IMR-90 (cell line): ENCODE measurements around the gene SYMPK. TPM values are rescaled to one million over a fixed set of nuclear protein-coding genes. Genes with fewer than 3 reads are reported as not detected.
A peak's percentile ranks its signal among the peaks of the same experiment; 100 is the strongest.

Source experiments
- ATAC-seq: fragments of 200-7000 bp; cut with Tn5 transposase; 2 replicates; pipeline ENCODE4 v1.9.1; 2020; ENCODE audit warnings: low read depth, mild to moderate bottlenecking, moderate library complexity
- BruUV-seq: library from RNA; stranded (reverse); fragments of 400-500 nt; replicated peaks from 2 replicates; lab custom pipeline; 2021; lab: Mats Ljungman, UMichigan
- CTCF ChIA-PET: fragments of 300-600 bp; formaldehyde crosslinking; extraction: SDS; loops from one replicate; lab custom pipeline; 2021; ENCODE audit warnings: antibody characterized with exemption; lab: Yijun Ruan, JAX
- POLR2A ChIA-PET: fragments of 300-600 bp; sonication (Branson Sonifier 250); formaldehyde crosslinking; loops from one replicate; lab custom pipeline; 2022; ENCODE audit warnings: antibody characterized with exemption; ENCODE audit not compliant: unreplicated experiment; lab: Charles Lee
- DNase-seq: peaks from one replicate; pipeline ENCODE4 v3.0.0; 2013
- H2AFZ ChIP-seq: replicated peaks from 2 replicates; pipeline ENCODE3; 2013; ENCODE audit warnings: low read length, mild to moderate bottlenecking; ENCODE audit not compliant: poor library complexity
- H2AK5ac ChIP-seq: 2 replicates; pipeline ENCODE4 v1.6.1; 2013; ENCODE audit warnings: low read depth, low read length, inconsistent platforms
- H2AK9ac ChIP-seq: replicated peaks from 2 replicates; pipeline ENCODE3; 2013; ENCODE audit warnings: mild to moderate bottlenecking, low read depth, low read length, moderate library complexity; ENCODE audit not compliant: poor library complexity
- H2BK120ac ChIP-seq: 2 replicates; pipeline ENCODE4 v1.6.1; 2013; ENCODE audit warnings: low read depth, low read length, inconsistent platforms
- H2BK15ac ChIP-seq: 3 replicates; pipeline ENCODE4 v1.6.1; 2013; ENCODE audit warnings: low read depth, low read length, inconsistent platforms
- H2BK20ac ChIP-seq: 2 replicates; pipeline ENCODE4 v1.6.1; 2013; ENCODE audit warnings: low read depth, mild to moderate bottlenecking, inconsistent platforms, low read length, moderate library complexity
- H2BK5ac ChIP-seq: 2 replicates; pipeline ENCODE4 v1.6.1; 2013; ENCODE audit warnings: mild to moderate bottlenecking, low read depth, low read length, inconsistent platforms; ENCODE audit not compliant: poor library complexity, severe bottlenecking
- H3K14ac ChIP-seq: replicated peaks from 2 replicates; pipeline ENCODE4 v1.6.1; 2013; ENCODE audit warnings: low read depth, low read length, inconsistent platforms
- H3K18ac ChIP-seq: 2 replicates; pipeline ENCODE4 v1.6.1; 2013; ENCODE audit warnings: low read depth, low read length, control low read depth
- H3K23ac ChIP-seq: 2 replicates; pipeline ENCODE4 v1.6.1; 2013; ENCODE audit warnings: low read depth, low read length, inconsistent platforms
- H3K27ac ChIP-seq: 2 replicates; pipeline ENCODE4 v1.5.1; 2013; ENCODE audit warnings: mild to moderate bottlenecking, control low read depth, low read length; ENCODE audit not compliant: insufficient read depth
- H3K27me3 ChIP-seq: 2 replicates; pipeline ENCODE4 v1.6.1; 2013; ENCODE audit warnings: low read length; ENCODE audit not compliant: control insufficient read depth, insufficient read depth
- H3K36me3 ChIP-seq: 2 replicates; pipeline ENCODE4 v1.6.1; 2013; ENCODE audit warnings: low read length, mixed read lengths; ENCODE audit not compliant: control insufficient read depth, insufficient read depth
- H3K4ac ChIP-seq: 2 replicates; pipeline ENCODE4 v1.6.1; 2013; ENCODE audit warnings: low read depth, low read length, inconsistent platforms
- H3K4me1 ChIP-seq: 2 replicates; pipeline ENCODE4 v1.6.1; 2013; ENCODE audit warnings: low read length, mixed read lengths; ENCODE audit not compliant: control insufficient read depth, insufficient read depth
- H3K4me2 ChIP-seq: 2 replicates; pipeline ENCODE4 v1.6.1; 2013; ENCODE audit warnings: low read depth, mild to moderate bottlenecking, control low read depth, low read length, moderate library complexity
- H3K4me3 ChIP-seq: 2 replicates; pipeline ENCODE4 v1.5.1; 2013; ENCODE audit warnings: low read depth, mild to moderate bottlenecking, control low read depth, low read length, moderate library complexity; ENCODE audit not compliant: insufficient read depth
- H3K56ac ChIP-seq: 2 replicates; pipeline ENCODE4 v1.6.1; 2013; ENCODE audit warnings: low read length, inconsistent platforms; ENCODE audit not compliant: insufficient read depth; ENCODE audit errors: extremely low read depth
- H3K79me1 ChIP-seq, 2 experiments: 2 replicates each; pipeline ENCODE4 v1.6.1; 2013; ENCODE audit warnings: low read length in 2 of 2, inconsistent platforms in 1 of 2, low read depth in 1 of 2
- H3K9ac ChIP-seq: 2 replicates; pipeline ENCODE4 v1.6.1; 2013; ENCODE audit warnings: low read depth, low read length, control low read depth
- H3K9me1 ChIP-seq: 2 replicates; pipeline ENCODE4 v1.6.1; 2013; ENCODE audit warnings: low read length, inconsistent platforms; ENCODE audit not compliant: insufficient read depth
- H3K9me3 ChIP-seq: 2 replicates; pipeline ENCODE4 v1.6.1; 2013; ENCODE audit warnings: low read length; ENCODE audit not compliant: control insufficient read depth, insufficient read depth
- H4K20me1 ChIP-seq: 2 replicates; pipeline ENCODE4 v1.6.1; 2013; ENCODE audit warnings: low read length, inconsistent platforms; ENCODE audit not compliant: insufficient read depth
- H4K5ac ChIP-seq: 2 replicates; pipeline ENCODE4 v1.6.1; 2013; ENCODE audit warnings: mild to moderate bottlenecking, low read depth, low read length, control low read depth
- H4K8ac ChIP-seq, 2 experiments: 2 replicates each; pipeline ENCODE4 v1.6.1; 2013; ENCODE audit warnings: low read depth in 2 of 2, low read length in 2 of 2, control low read depth in 1 of 2, inconsistent platforms in 1 of 2
- H4K91ac ChIP-seq: 2 replicates; pipeline ENCODE4 v1.6.1; 2013; ENCODE audit warnings: low read depth, low read length, inconsistent platforms; ENCODE audit not compliant: insufficient read depth
- CEBPB ChIP-seq: IDR thresholded peaks from 2 replicates; pipeline ENCODE4 v1.6.1; 2012; ENCODE audit warnings: low read depth, low read length, improper control_type of control experiment
- CHD1 ChIP-seq: IDR thresholded peaks from 2 replicates; pipeline ENCODE4 v1.6.1; 2012; ENCODE audit warnings: low read depth, low read length, improper control_type of control experiment
- CTCF ChIP-seq: conservative IDR thresholded peaks from 2 replicates; pipeline ENCODE4 v1.5.1; 2012; ENCODE audit warnings: mild to moderate bottlenecking, low read depth, low read length, improper control_type of control experiment
- ELK1 ChIP-seq: fragments of 150-350 bp; IDR thresholded peaks from 2 replicates; pipeline ENCODE4 v1.6.1; 2016; ENCODE audit warnings: low read depth, mild to moderate bottlenecking, low read length, moderate library complexity, borderline replicate concordance
- FOS ChIP-seq: fragments of 150-350 bp; IDR thresholded peaks from 2 replicates; pipeline ENCODE4 v1.6.1; 2016; ENCODE audit warnings: low read depth, low read length
- MAFK ChIP-seq: IDR thresholded peaks from 2 replicates; pipeline ENCODE4 v1.6.1; 2012; ENCODE audit warnings: low read depth, low read length, improper control_type of control experiment
- MAZ ChIP-seq: IDR thresholded peaks from 2 replicates; pipeline ENCODE4 v1.6.1; 2012; ENCODE audit warnings: low read depth, mild to moderate bottlenecking, low read length, improper control_type of control experiment, moderate library complexity, borderline replicate concordance
- MXI1 ChIP-seq: IDR thresholded peaks from 2 replicates; pipeline ENCODE4 v1.6.1; 2012; ENCODE audit warnings: low read depth, mild to moderate bottlenecking, low read length, moderate library complexity, borderline replicate concordance
- POLR2A ChIP-seq: IDR thresholded peaks from 2 replicates; pipeline ENCODE4 v1.6.1; 2012; ENCODE audit warnings: mild to moderate bottlenecking, low read depth, low read length
- RCOR1 ChIP-seq: IDR thresholded peaks from 2 replicates; pipeline ENCODE4 v1.6.1; 2012; ENCODE audit warnings: mild to moderate bottlenecking, low read length, improper control_type of control experiment; ENCODE audit not compliant: insufficient replicate concordance
- USF2 ChIP-seq: fragments of 150-350 bp; IDR thresholded peaks from 2 replicates; pipeline ENCODE4 v1.6.1; 2017; ENCODE audit warnings: mild to moderate bottlenecking, antibody characterized with exemption, low read length, low read depth
- WGBS, 2 experiments: methylation state at CpG; one replicate each; pipeline versions ENCODE4 v1.1.5 to v1.1.7; 2013; ENCODE audit warnings: missing lambda C conversion rate in 2 of 2; ENCODE audit not compliant: insufficient read length in 1 of 2; ENCODE audit errors: extremely low coverage in 2 of 2; 5-methylcytosine and 5-hydroxymethylcytosine counted together
- dilution Hi-C: fragments of 300-500 bp; cut with HindIII; formaldehyde crosslinking; loops from one replicate; pipeline ENCODE4 v1.14.3; 2018; ENCODE audit warnings: low sequenced_read_pairs; ENCODE audit not compliant: unreplicated experiment
- in situ Hi-C: fragments of 300-500 bp; cut with MboI; formaldehyde crosslinking; loops from 3 replicates; pipeline ENCODE4 v1.14.3; 2019; ENCODE audit warnings: low sequenced_read_pairs, inconsistent platforms, mixed read lengths
- intact Hi-C: fragments of 100-400 bp; cut with micrococcal nuclease; formaldehyde crosslinking; loops from 2 replicates; pipeline ENCODE4 v1.10.0; 2022
- polyA plus RNA-seq, 3 experiments: library from polyadenylated mRNA; depleted of rRNA; stranded (reverse); fragments of >200 nt; gene quantifications; 2 replicates each; pipeline ENCODE4 v1.2.3, GENCODE V29; 2012; ENCODE audit warnings: low replicate concordance in 1 of 3
- total RNA-seq: library from RNA; depleted of rRNA; stranded (reverse); fragments of >200 nt; gene quantifications from 2 replicates; pipeline ENCODE4 v1.2.3, GENCODE V29; 2012

Gene SYMPK
- total and polyA plus RNA-seq, 2 of the 4 experiments (the other 2 are of a cell fraction): 35.3 to 71.5 TPM

- H4K8ac ChIP-seq: no peak overlapping the region
- no peak overlapping the region for H3K18ac ChIP-seq
- H2BK20ac ChIP-seq: no peak overlapping the region
- POLR2A ChIA-PET: interaction anchor here (0.5 kb wide), 1 partner anchor 52 kb away, joined by 7 read pairs; no protein-coding TSS in a partner anchor
- H3K9ac ChIP-seq: no peak overlapping the region
- H2BK5ac ChIP-seq: no peak overlapping the region
- H3K14ac ChIP-seq: no peak overlapping the region
- CTCF ChIA-PET: no interaction called here
- no peak overlapping the region for H3K4me3 ChIP-seq
- DNase-seq (no peak), ATAC-seq (no peak)
- no peak overlapping the region for H4K91ac ChIP-seq
- no peak for TF ChIP-seq ELK1
- TF ChIP-seq CEBPB: no peak
- no peak for TF ChIP-seq RCOR1
- TF ChIP-seq MXI1: no peak
- TF ChIP-seq FOS: no peak
- TF ChIP-seq CHD1: no peak
- TF ChIP-seq MAZ: no peak
- TF ChIP-seq MAFK: no peak
- no peak for TF ChIP-seq POLR2A
- TF ChIP-seq USF2: no peak
- no peak for TF ChIP-seq CTCF
- no peaks in the 10 kb centered on the region; a peak in 1 of 4 replicates for H3K79me1 ChIP-seq
- no peak overlapping the region for H2BK120ac ChIP-seq
- no peak overlapping the region for H3K23ac ChIP-seq
- H3K4me1 ChIP-seq: no peaks in the 10 kb centered on the region
- no peak overlapping the region for H2AK9ac ChIP-seq
- dilution Hi-C loops: no loop called here
- H2BK15ac ChIP-seq: no peak overlapping the region
- BruUV-seq: no TSS peak
- H3K27ac ChIP-seq: no peak overlapping the region
- no peak overlapping the region for H4K5ac ChIP-seq
- peaks cover 7% of the 10 kb centered on the region; the same call in 1 of the 2 replicates for H4K20me1 ChIP-seq
- H3K9me1 ChIP-seq: no peaks in the 10 kb centered on the region
- no peak overlapping the region for H3K56ac ChIP-seq
- H3K4ac ChIP-seq: no peak overlapping the region
- no peaks in the 10 kb centered on the region for H3K9me3 ChIP-seq
- intact Hi-C loops: no loop called here
- peaks cover 79% of the 10 kb centered on the region for H3K36me3 ChIP-seq
- H2AFZ ChIP-seq: peak overlapping the region; percentile 32
- H3K4me2 ChIP-seq: no peak overlapping the region
- WGBS, 2 experiments: no CpG with 5 or more reads among the region's 12 CpGs
- H3K27me3 ChIP-seq: no peaks in the 10 kb centered on the region
- in situ Hi-C loops: no loop called here
- H2AK5ac ChIP-seq: no peak overlapping the region
These were observed 39.8 kb downstream of the SYMPK start for GRCh38 chr19:45823182-45823581.
